Esophagus squamous epithelium (tissue), 4 donors: ENCODE measurements around the gene FBXO7.

Source experiments
- POLR2A ChIP-seq, 4 donors: fragments of 450-650 bp; IDR thresholded peaks; one replicate each; pipeline ENCODE4 v1.6.1; 2017; ENCODE audit warnings: antibody characterized with exemption in 4 of 4, mild to moderate bottlenecking in 4 of 4, moderate library complexity in 3 of 4
- TF ChIP-seq, protein P1 (sequence below), 6 experiments: fragments of 450-650 bp in 4 of 6; fragments of 200-600 bp in 2 of 6; sonication (generic) in 2 of 6; IDR thresholded peaks; one replicate each; pipeline ENCODE4 v1.5.1; 2016 to 2019; ENCODE audit warnings: antibody characterized with exemption in 6 of 6, mild to moderate bottlenecking in 4 of 6, moderate library complexity in 4 of 6

DNA sequence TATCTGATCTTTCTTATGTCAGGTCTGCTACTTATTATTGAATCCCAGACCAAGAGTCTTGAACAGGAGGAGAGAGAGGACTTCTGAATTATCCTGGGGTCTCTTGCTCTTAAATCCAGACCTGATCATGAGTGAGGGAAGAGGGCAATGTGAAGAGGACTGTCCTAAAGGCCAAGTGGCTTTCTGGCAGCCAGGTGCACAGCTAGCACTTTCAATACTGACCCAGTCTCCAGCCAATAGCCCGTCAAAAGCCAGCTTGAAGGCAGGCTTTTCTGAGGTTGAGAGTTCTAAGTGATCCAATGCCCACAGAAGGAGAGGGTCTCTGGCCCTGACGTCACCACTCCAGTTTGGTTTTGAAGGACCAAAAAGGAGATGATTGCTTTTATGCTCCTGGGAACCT is 37.2 kb downstream of the FBXO7 start:
- TF ChIP-seq, protein P1, sequence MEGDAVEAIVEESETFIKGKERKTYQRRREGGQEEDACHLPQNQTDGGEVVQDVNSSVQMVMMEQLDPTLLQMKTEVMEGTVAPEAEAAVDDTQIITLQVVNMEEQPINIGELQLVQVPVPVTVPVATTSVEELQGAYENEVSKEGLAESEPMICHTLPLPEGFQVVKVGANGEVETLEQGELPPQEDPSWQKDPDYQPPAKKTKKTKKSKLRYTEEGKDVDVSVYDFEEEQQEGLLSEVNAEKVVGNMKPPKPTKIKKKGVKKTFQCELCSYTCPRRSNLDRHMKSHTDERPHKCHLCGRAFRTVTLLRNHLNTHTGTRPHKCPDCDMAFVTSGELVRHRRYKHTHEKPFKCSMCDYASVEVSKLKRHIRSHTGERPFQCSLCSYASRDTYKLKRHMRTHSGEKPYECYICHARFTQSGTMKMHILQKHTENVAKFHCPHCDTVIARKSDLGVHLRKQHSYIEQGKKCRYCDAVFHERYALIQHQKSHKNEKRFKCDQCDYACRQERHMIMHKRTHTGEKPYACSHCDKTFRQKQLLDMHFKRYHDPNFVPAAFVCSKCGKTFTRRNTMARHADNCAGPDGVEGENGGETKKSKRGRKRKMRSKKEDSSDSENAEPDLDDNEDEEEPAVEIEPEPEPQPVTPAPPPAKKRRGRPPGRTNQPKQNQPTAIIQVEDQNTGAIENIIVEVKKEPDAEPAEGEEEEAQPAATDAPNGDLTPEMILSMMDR (IDR thresholded peaks at IDR 0.05) = no peak
- TF ChIP-seq POLR2A (IDR thresholded peaks at IDR 0.05) = no peak
